GM23338 (cell line): Measurements from ENCODE around the gene TSTD2. TPM values are rescaled to one million over a fixed set of nuclear protein-coding genes. Genes with fewer than 3 reads are reported as not detected.

ENCODE experiments used
- ATAC-seq: fragments of 200-7000 bp; cut with Tn5 transposase; 3 replicates; pipeline ENCODE4 v1.9.1; 2020
- DNase-seq: peaks from one replicate; pipeline ENCODE4 v3.0.0-alpha.2; 2015; ENCODE audit warnings: low spot score
- H2AFZ ChIP-seq: fragments of 200-600 bp; sonication (generic); 2 replicates; pipeline ENCODE4 v1.8.0; 2016; ENCODE audit warnings: antibody characterized with exemption, mild to moderate bottlenecking, moderate library complexity
- H3F3A ChIP-seq: fragments of 200-600 bp; sonication (generic); replicated peaks from 2 replicates; pipeline ENCODE4 v1.8.0; 2017; ENCODE audit warnings: antibody characterized with exemption, mixed run types, low read depth
- H3K27ac ChIP-seq: fragments of 200-600 bp; sonication (generic); 2 replicates; pipeline ENCODE4 v1.6.1; 2016; ENCODE audit warnings: low read depth
- H3K27me3 ChIP-seq: fragments of 200-600 bp; sonication (generic); 2 replicates; pipeline ENCODE4 v1.8.0; 2016; ENCODE audit warnings: mild to moderate bottlenecking, mixed run types, moderate library complexity; ENCODE audit not compliant: insufficient read depth
- H3K36me3 ChIP-seq: fragments of 200-600 bp; sonication (generic); 2 replicates; pipeline ENCODE4 v1.8.0; 2016; ENCODE audit warnings: mild to moderate bottlenecking; ENCODE audit not compliant: insufficient read depth
- H3K4me1 ChIP-seq: fragments of 200-600 bp; sonication (generic); 2 replicates; pipeline ENCODE4 v1.8.0; 2016; ENCODE audit warnings: mild to moderate bottlenecking, moderate library complexity; ENCODE audit not compliant: insufficient read depth
- H3K4me2 ChIP-seq: fragments of 200-600 bp; sonication (generic); 2 replicates; pipeline ENCODE4 v1.7.1; 2017; ENCODE audit warnings: mixed run types
- H3K4me3 ChIP-seq: fragments of 200-600 bp; sonication (generic); 2 replicates; pipeline ENCODE4 v1.6.1; 2016; ENCODE audit warnings: mixed run types
- H3K79me2 ChIP-seq: fragments of 200-600 bp; sonication (generic); replicated peaks from 2 replicates; pipeline ENCODE4 v1.8.0; 2017; ENCODE audit warnings: mild to moderate bottlenecking; ENCODE audit not compliant: insufficient read depth
- H3K9me2 ChIP-seq: fragments of 200-600 bp; sonication (generic); 2 replicates; pipeline ENCODE4 v1.8.0; 2017; ENCODE audit not compliant: insufficient read depth
- H4K20me1 ChIP-seq: fragments of 200-600 bp; sonication (generic); replicated peaks from 2 replicates; pipeline ENCODE4 v1.8.0; 2017; ENCODE audit warnings: mild to moderate bottlenecking; ENCODE audit not compliant: insufficient read depth
- H3K27ac Mint-ChIP-seq: 2 replicates; pipeline ENCODE4 v1.8.0; 2020; ENCODE audit warnings: inconsistent platforms, mild to moderate bottlenecking, moderate library complexity, mixed read lengths
- H3K27me3 Mint-ChIP-seq: 3 replicates; pipeline ENCODE4 v1.8.0; 2022; ENCODE audit warnings: low read depth, mild to moderate bottlenecking, moderate library complexity, mixed read lengths, inconsistent platforms; ENCODE audit not compliant: insufficient read depth, poor library complexity
- H3K36me3 Mint-ChIP-seq: 3 replicates; pipeline ENCODE4 v1.8.0; 2021; ENCODE audit warnings: low read depth, mild to moderate bottlenecking, inconsistent platforms, moderate library complexity, mixed read lengths
- H3K4me1 Mint-ChIP-seq: 3 replicates; pipeline ENCODE4 v1.8.0; 2020; ENCODE audit warnings: mild to moderate bottlenecking, inconsistent platforms, mixed read lengths
- H3K4me3 Mint-ChIP-seq: 3 replicates; pipeline ENCODE4 v1.8.0; 2021; ENCODE audit warnings: moderate library complexity, mild to moderate bottlenecking, inconsistent platforms, mixed read lengths
- H3K9me3 Mint-ChIP-seq: 3 replicates; pipeline ENCODE4 v1.8.0; 2020; ENCODE audit warnings: moderate library complexity, mild to moderate bottlenecking, inconsistent platforms, mixed read lengths
- CREB1 ChIP-seq: fragments of 250-450 bp; sonication (Bioruptor Pico); IDR thresholded peaks from 2 replicates; pipeline ENCODE4 v1.5.0; 2020; ENCODE audit warnings: low read depth, mild to moderate bottlenecking, moderate library complexity
- CTCF ChIP-seq, 2 experiments: fragments of 200-600 bp in 1 of 2; sonication (generic) in 1 of 2; conservative IDR thresholded peaks; 2 replicates each; pipeline versions ENCODE4 v1.5.1 to v1.6.1; 2016 to 2017; ENCODE audit warnings: antibody characterized with exemption in 2 of 2, low read depth in 2 of 2, mild to moderate bottlenecking in 2 of 2, moderate library complexity in 1 of 2
- ETS1 ChIP-seq: IDR thresholded peaks from 2 replicates; pipeline ENCODE4 v1.6.1; 2016; ENCODE audit warnings: antibody characterized with exemption
- EZH2 ChIP-seq: fragments of 200-600 bp; sonication (generic); IDR thresholded peaks from one replicate; pipeline ENCODE4 v1.8.0; 2017; ENCODE audit warnings: antibody characterized with exemption, mild to moderate bottlenecking, low read depth; ENCODE audit not compliant: unreplicated experiment
- EZH2phosphoT487 ChIP-seq: fragments of 200-600 bp; sonication (generic); IDR thresholded peaks from one replicate; pipeline ENCODE4 v1.8.1; 2018; ENCODE audit warnings: antibody characterized with exemption; ENCODE audit not compliant: unreplicated experiment
- JUNB ChIP-seq: IDR thresholded peaks from one replicate; pipeline ENCODE4 v1.6.1; 2016; ENCODE audit warnings: antibody characterized with exemption; ENCODE audit not compliant: unreplicated experiment
- NANOG ChIP-seq: IDR thresholded peaks from 2 replicates; pipeline ENCODE4 v1.6.1; 2016; ENCODE audit warnings: antibody characterized with exemption, borderline replicate concordance
- POLR2AphosphoS5 ChIP-seq: IDR thresholded peaks from 2 replicates; pipeline ENCODE4 v1.6.1; 2016; ENCODE audit warnings: antibody characterized with exemption, low read depth
- ZNF114 ChIP-seq: fragments of 250-450 bp; sonication (Bioruptor Pico); IDR thresholded peaks from 2 replicates; pipeline ENCODE4 v1.5.0; 2020; ENCODE audit warnings: mild to moderate bottlenecking, moderate library complexity
- ZNF331 ChIP-seq: fragments of 250-450 bp; sonication (Bioruptor Pico); IDR thresholded peaks from 2 replicates; pipeline ENCODE4 v1.5.0; 2020; ENCODE audit warnings: low read depth, mild to moderate bottlenecking, moderate library complexity
- polyA plus RNA-seq: library from polyadenylated mRNA; unstranded; fragments of >200 nt; fragmentation: Nextera tagmentation; extraction: Ambion mirVana; gene quantifications from 2 replicates; pipeline ENCODE4 v1.2.1, GENCODE V29; 2016
- total RNA-seq: library from RNA; depleted of rRNA; stranded (reverse); fragments of >200 nt; shearing (Covaris generic); gene quantifications from 2 replicates; pipeline ENCODE4 v1.2.3, GENCODE V29; 2014
- TF ChIP-seq, protein P1 (sequence below): fragments of 250-450 bp; sonication (Bioruptor Pico); IDR thresholded peaks from 2 replicates; pipeline ENCODE4 v1.5.0; 2020; ENCODE audit warnings: mild to moderate bottlenecking, moderate library complexity

Gene TSTD2
- total and polyA plus RNA-seq, 2 experiments from 2014 or later: 8.5 to 21.8 TPM

- no peak for TF ChIP-seq POLR2AphosphoS5
- no peak for TF ChIP-seq EZH2phosphoT487
- TF ChIP-seq ZNF114 (CRISPR knock-in tag): no peak
- TF ChIP-seq CREB1 (CRISPR knock-in tag): no peak
- TF ChIP-seq ZNF331 (CRISPR knock-in tag): no peak
These were observed 5.5 kb downstream of the TSTD2 start (continued) for GRCh38 chr9:97627624-97628023.

DNA sequence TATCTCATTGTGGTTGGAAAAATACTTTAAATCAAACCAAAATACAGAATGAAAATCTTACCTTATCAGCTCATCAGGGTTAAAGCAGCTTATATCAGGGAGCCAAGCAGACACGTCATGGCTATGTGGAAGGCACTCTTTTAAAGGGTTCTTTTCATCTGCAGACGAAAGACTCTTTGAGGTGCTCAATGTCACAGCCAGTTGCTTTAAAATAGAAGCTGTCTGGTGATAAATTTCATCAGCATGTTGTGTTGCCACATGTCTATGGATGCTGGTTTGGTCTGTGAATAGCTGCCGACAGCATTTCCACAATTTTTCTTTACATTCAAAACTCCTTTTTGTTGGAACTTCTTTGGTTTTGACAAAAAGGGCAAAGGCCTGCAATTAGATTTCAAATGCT, 7.5 kb downstream of the TSTD2 start:
- H3K4me3 Mint-ChIP-seq: no peak overlapping the region
- no peak for TF ChIP-seq CTCF (conservative IDR thresholded peaks at IDR 0.05; ENCODE audit: low read depth in 2 of 2)
- TF ChIP-seq EZH2: no peak
- TF ChIP-seq ZNF114 (CRISPR knock-in tag): no peak
- no peak for TF ChIP-seq NANOG
- no peak for TF ChIP-seq EZH2phosphoT487
- no peak for TF ChIP-seq POLR2AphosphoS5
- no peak for TF ChIP-seq ETS1
- H3K4me1 Mint-ChIP-seq: peaks cover 20% of the 10 kb centered on the region
- H3K27ac ChIP-seq: no peak overlapping the region; the same call in 1 of the 2 replicates
- ATAC-seq (no peak), DNase-seq (no peak)
- peaks cover 53% of the 10 kb centered on the region for H3K36me3 Mint-ChIP-seq
- H3K9me3 Mint-ChIP-seq: peaks cover 34% of the 10 kb centered on the region
- H3K9me2 ChIP-seq: no peaks in the 10 kb centered on the region
- no peak overlapping the region for H3K4me2 ChIP-seq
- H3K27me3 Mint-ChIP-seq: no peaks in the 10 kb centered on the region
- H2AFZ ChIP-seq: no peak overlapping the region
- H3F3A ChIP-seq: no peaks in the 10 kb centered on the region
- H3K27me3 ChIP-seq: no peaks in the 10 kb centered on the region
- H3K27ac Mint-ChIP-seq: no peak overlapping the region
- peaks cover 11% of the 10 kb centered on the region; the same call in 1 of the 2 replicates for H4K20me1 ChIP-seq
- no peak overlapping the region for H3K4me3 ChIP-seq
- H3K79me2 ChIP-seq: peaks cover 42% of the 10 kb centered on the region
- H3K4me1 ChIP-seq: 0 out of 2 replicates have a peak, but pooled peaks cover 5% of the 10 kb centered on the region
- H3K36me3 ChIP-seq: peaks cover 14% of the 10 kb centered on the region; the same call in 1 of the 2 replicates

- Histone ChIP-seq H3K27ac (no peak overlapping the region), H3K9me2 (no peaks in the 10 kb centered on the region), H2AFZ (no peak overlapping the region), H3F3A (no peaks in the 10 kb centered on the region), H3K4me2 (no peak overlapping the region), H3K79me2 (peaks cover 25% of the 10 kb centered on the region), H4K20me1 (peaks cover 8% of the 10 kb centered on the region; the same call in 1 of the 2 replicates), H3K36me3 (peaks cover 22% of the 10 kb centered on the region; the same call in 1 of the 2 replicates), H3K4me3 (no peak overlapping the region), H3K4me1 (0 out of 2 replicates have a peak, but pooled peaks cover 3% of the 10 kb centered on the region), H3K27me3 (no peaks in the 10 kb centered on the region)
- Mint-ChIP-seq H3K27me3 (no peaks in the 10 kb centered on the region), H3K36me3 (peaks cover 63% of the 10 kb centered on the region), H3K27ac (no peak overlapping the region), H3K9me3 (peaks cover 43% of the 10 kb centered on the region), H3K4me1 (peaks cover 11% of the 10 kb centered on the region), H3K4me3 (no peak overlapping the region)
- ATAC-seq (no peak), DNase-seq (no peak)
- TF ChIP-seq, protein P1, sequence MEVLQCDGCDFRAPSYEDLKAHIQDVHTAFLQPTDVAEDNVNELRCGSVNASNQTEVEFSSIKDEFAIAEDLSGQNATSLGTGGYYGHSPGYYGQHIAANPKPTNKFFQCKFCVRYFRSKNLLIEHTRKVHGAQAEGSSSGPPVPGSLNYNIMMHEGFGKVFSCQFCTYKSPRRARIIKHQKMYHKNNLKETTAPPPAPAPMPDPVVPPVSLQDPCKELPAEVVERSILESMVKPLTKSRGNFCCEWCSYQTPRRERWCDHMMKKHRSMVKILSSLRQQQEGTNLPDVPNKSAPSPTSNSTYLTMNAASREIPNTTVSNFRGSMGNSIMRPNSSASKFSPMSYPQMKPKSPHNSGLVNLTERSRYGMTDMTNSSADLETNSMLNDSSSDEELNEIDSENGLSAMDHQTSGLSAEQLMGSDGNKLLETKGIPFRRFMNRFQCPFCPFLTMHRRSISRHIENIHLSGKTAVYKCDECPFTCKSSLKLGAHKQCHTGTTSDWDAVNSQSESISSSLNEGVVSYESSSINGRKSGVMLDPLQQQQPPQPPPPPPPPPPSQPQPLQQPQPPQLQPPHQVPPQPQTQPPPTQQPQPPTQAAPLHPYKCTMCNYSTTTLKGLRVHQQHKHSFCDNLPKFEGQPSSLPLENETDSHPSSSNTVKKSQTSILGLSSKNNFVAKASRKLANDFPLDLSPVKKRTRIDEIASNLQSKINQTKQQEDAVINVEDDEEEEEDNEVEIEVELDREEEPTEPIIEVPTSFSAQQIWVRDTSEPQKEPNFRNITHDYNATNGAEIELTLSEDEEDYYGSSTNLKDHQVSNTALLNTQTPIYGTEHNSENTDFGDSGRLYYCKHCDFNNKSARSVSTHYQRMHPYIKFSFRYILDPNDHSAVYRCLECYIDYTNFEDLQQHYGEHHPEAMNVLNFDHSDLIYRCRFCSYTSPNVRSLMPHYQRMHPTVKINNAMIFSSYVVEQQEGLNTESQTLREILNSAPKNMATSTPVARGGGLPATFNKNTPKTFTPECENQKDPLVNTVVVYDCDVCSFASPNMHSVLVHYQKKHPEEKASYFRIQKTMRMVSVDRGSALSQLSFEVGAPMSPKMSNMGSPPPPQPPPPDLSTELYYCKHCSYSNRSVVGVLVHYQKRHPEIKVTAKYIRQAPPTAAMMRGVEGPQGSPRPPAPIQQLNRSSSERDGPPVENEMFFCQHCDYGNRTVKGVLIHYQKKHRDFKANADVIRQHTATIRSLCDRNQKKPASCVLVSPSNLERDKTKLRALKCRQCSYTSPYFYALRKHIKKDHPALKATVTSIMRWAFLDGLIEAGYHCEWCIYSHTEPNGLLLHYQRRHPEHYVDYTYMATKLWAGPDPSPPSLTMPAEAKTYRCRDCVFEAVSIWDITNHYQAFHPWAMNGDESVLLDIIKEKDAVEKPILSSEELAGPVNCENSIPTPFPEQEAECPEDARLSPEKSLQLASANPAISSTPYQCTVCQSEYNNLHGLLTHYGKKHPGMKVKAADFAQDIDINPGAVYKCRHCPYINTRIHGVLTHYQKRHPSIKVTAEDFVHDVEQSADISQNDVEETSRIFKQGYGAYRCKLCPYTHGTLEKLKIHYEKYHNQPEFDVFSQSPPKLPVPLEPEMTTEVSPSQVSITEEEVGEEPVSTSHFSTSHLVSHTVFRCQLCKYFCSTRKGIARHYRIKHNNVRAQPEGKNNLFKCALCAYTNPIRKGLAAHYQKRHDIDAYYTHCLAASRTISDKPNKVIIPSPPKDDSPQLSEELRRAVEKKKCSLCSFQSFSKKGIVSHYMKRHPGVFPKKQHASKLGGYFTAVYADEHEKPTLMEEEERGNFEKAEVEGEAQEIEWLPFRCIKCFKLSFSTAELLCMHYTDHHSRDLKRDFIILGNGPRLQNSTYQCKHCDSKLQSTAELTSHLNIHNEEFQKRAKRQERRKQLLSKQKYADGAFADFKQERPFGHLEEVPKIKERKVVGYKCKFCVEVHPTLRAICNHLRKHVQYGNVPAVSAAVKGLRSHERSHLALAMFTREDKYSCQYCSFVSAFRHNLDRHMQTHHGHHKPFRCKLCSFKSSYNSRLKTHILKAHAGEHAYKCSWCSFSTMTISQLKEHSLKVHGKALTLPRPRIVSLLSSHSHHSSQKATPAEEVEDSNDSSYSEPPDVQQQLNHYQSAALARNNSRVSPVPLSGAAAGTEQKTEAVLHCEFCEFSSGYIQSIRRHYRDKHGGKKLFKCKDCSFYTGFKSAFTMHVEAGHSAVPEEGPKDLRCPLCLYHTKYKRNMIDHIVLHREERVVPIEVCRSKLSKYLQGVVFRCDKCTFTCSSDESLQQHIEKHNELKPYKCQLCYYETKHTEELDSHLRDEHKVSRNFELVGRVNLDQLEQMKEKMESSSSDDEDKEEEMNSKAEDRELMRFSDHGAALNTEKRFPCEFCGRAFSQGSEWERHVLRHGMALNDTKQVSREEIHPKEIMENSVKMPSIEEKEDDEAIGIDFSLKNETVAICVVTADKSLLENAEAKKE (CRISPR knock-in tag): no peak
- TF ChIP-seq EZH2phosphoT487 (no peak), POLR2AphosphoS5 (no peak), CREB1 (CRISPR knock-in tag) (no peak), EZH2 (no peak), ZNF331 (CRISPR knock-in tag) (no peak), JUNB (no peak), NANOG (no peak), ZNF114 (CRISPR knock-in tag) (no peak)
These were observed 9.2 kb downstream of the TSTD2 start for GRCh38 chr9:97623946-97624345.
